ENCODE results near the gene NCAPD3.

The NCAPD3 gene

GRCh38 chr11:134170177-134170918, 53.4 kb downstream of the NCAPD3 start:
- Mint-ChIP-seq H3K4me3 (no peak overlapping the region), H3K27ac (no peak overlapping the region), H3K36me3 (ENCODE audit: low read depth) (peaks cover 55% of the 10 kb centered on the region), H3K27me3 (no peaks in the 10 kb centered on the region), H3K4me1 (ENCODE audit: low read depth) (no peaks in the 10 kb centered on the region), H3K9me3 (no peaks in the 10 kb centered on the region)

- Mint-ChIP-seq H3K27me3 (no peaks in the 10 kb centered on the region), H3K4me1 (ENCODE audit: low read depth) (no peaks in the 10 kb centered on the region), H3K27ac (no peak overlapping the region), H3K36me3 (ENCODE audit: low read depth) (peaks cover 67% of the 10 kb centered on the region), H3K9me3 (no peaks in the 10 kb centered on the region), H3K4me3 (no peak overlapping the region)
Observed at GRCh38 chr11:134164490-134165370, 59.0 kb downstream of the NCAPD3 start.

- Mint-ChIP-seq H3K4me3 (no peak overlapping the region), H3K27ac (no peak overlapping the region), H3K4me1 (ENCODE audit: low read depth) (no peaks in the 10 kb centered on the region), H3K36me3 (ENCODE audit: low read depth) (peaks cover 85% of the 10 kb centered on the region), H3K9me3 (no peaks in the 10 kb centered on the region), H3K27me3 (no peaks in the 10 kb centered on the region)
Observed at GRCh38 chr11:134159652-134160051, 64.1 kb downstream of the NCAPD3 start.

GRCh38 chr11:134158023-134158422, 65.7 kb downstream of the NCAPD3 start:
- H3K27ac Mint-ChIP-seq, result no peak overlapping the region
- peaks cover 84% of the 10 kb centered on the region for H3K36me3 Mint-ChIP-seq (ENCODE audit: low read depth)
- no peaks in the 10 kb centered on the region for H3K9me3 Mint-ChIP-seq
- no peaks in the 10 kb centered on the region for H3K4me1 Mint-ChIP-seq (ENCODE audit: low read depth)
- no peak overlapping the region for H3K4me3 Mint-ChIP-seq
- H3K27me3 Mint-ChIP-seq, result no peaks in the 10 kb centered on the region

GRCh38 chr11:134157451-134157850, 66.3 kb downstream of the NCAPD3 start:
- Mint-ChIP-seq H3K36me3 (ENCODE audit: low read depth) (peaks cover 83% of the 10 kb centered on the region), H3K4me1 (ENCODE audit: low read depth) (no peaks in the 10 kb centered on the region), H3K27me3 (no peaks in the 10 kb centered on the region), H3K27ac (no peak overlapping the region), H3K9me3 (no peaks in the 10 kb centered on the region), H3K4me3 (no peak overlapping the region)

GRCh38 chr11:134155946-134156865, 67.6 kb downstream of the NCAPD3 start:
- H3K4me3 Mint-ChIP-seq, result no peak overlapping the region
- no peaks in the 10 kb centered on the region for H3K27me3 Mint-ChIP-seq
- no peak overlapping the region for H3K27ac Mint-ChIP-seq
- H3K36me3 Mint-ChIP-seq (ENCODE audit: low read depth), result peaks cover 82% of the 10 kb centered on the region
- H3K9me3 Mint-ChIP-seq, result no peaks in the 10 kb centered on the region
- no peaks in the 10 kb centered on the region for H3K4me1 Mint-ChIP-seq (ENCODE audit: low read depth)

- Mint-ChIP-seq H3K36me3 (ENCODE audit: low read depth) (peaks cover 83% of the 10 kb centered on the region), H3K27ac (no peak overlapping the region)
Observed at GRCh38 chr11:134155456-134155855, 68.3 kb downstream of the NCAPD3 start.

GRCh38 chr11:134154441-134154840, 69.3 kb downstream of the NCAPD3 start:
- no peaks in the 10 kb centered on the region for H3K9me3 Mint-ChIP-seq
- no peak overlapping the region for H3K4me3 Mint-ChIP-seq
- no peak overlapping the region for H3K27ac Mint-ChIP-seq
- H3K27me3 Mint-ChIP-seq, result no peaks in the 10 kb centered on the region
- H3K36me3 Mint-ChIP-seq (ENCODE audit: low read depth), result peaks cover 77% of the 10 kb centered on the region
- no peaks in the 10 kb centered on the region for H3K4me1 Mint-ChIP-seq (ENCODE audit: low read depth)

More at GRCh38 chr11:134155456-134155855, 68.3 kb downstream of the NCAPD3 start:
- no peaks in the 10 kb centered on the region for H3K27me3 Mint-ChIP-seq
- no peaks in the 10 kb centered on the region for H3K4me1 Mint-ChIP-seq (ENCODE audit: low read depth)
- no peak overlapping the region for H3K4me3 Mint-ChIP-seq
- no peaks in the 10 kb centered on the region for H3K9me3 Mint-ChIP-seq

- Mint-ChIP-seq H3K9me3 (no peaks in the 10 kb centered on the region), H3K4me3 (no peak overlapping the region), H3K27ac (no peak overlapping the region), H3K36me3 (ENCODE audit: low read depth) (peaks cover 75% of the 10 kb centered on the region), H3K27me3 (no peaks in the 10 kb centered on the region), H3K4me1 (ENCODE audit: low read depth) (no peaks in the 10 kb centered on the region)
Observed at GRCh38 chr11:134153147-134153905, 70.4 kb downstream of the NCAPD3 start.

GRCh38 chr11:134152696-134153095, 71.1 kb downstream of the NCAPD3 start:
- no peak overlapping the region for H3K4me3 Mint-ChIP-seq
- H3K27me3 Mint-ChIP-seq, result no peaks in the 10 kb centered on the region
- H3K36me3 Mint-ChIP-seq (ENCODE audit: low read depth), result peaks cover 75% of the 10 kb centered on the region
- H3K4me1 Mint-ChIP-seq (ENCODE audit: low read depth), result no peaks in the 10 kb centered on the region
- H3K9me3 Mint-ChIP-seq, result no peaks in the 10 kb centered on the region
- H3K27ac Mint-ChIP-seq, result no peak overlapping the region

- Mint-ChIP-seq H3K27me3 (no peaks in the 10 kb centered on the region), H3K27ac (no peak overlapping the region)
Observed at GRCh38 chr11:134151083-134151747, 72.6 kb downstream of the NCAPD3 start.

GRCh38 chr11:134150195-134150903, 73.4 kb downstream of the NCAPD3 start:
- Mint-ChIP-seq H3K4me1 (ENCODE audit: low read depth) (no peaks in the 10 kb centered on the region), H3K9me3 (no peaks in the 10 kb centered on the region), H3K27me3 (no peaks in the 10 kb centered on the region), H3K4me3 (no peak overlapping the region), H3K27ac (no peak overlapping the region), H3K36me3 (ENCODE audit: low read depth) (peaks cover 59% of the 10 kb centered on the region)

More at GRCh38 chr11:134151083-134151747, 72.6 kb downstream of the NCAPD3 start:
- H3K4me3 Mint-ChIP-seq, result no peak overlapping the region
- H3K9me3 Mint-ChIP-seq, result no peaks in the 10 kb centered on the region
- H3K36me3 Mint-ChIP-seq (ENCODE audit: low read depth), result peaks cover 67% of the 10 kb centered on the region
- no peaks in the 10 kb centered on the region for H3K4me1 Mint-ChIP-seq (ENCODE audit: low read depth)

GRCh38 chr11:134149371-134149770, 74.4 kb downstream of the NCAPD3 start:
- Mint-ChIP-seq H3K4me3 (no peak overlapping the region), H3K36me3 (ENCODE audit: low read depth) (peaks cover 50% of the 10 kb centered on the region), H3K4me1 (ENCODE audit: low read depth) (no peaks in the 10 kb centered on the region), H3K27ac (no peak overlapping the region), H3K27me3 (no peaks in the 10 kb centered on the region), H3K9me3 (no peaks in the 10 kb centered on the region)
